ENCODE results near the gene TBX2.

GRCh38 chr17:61376931-61377838 lies 22.5 kb upstream of the TBX2 start:
- TF ChIP-seq CTCF (IDR thresholded peaks at IDR 0.05) (no peak), POLR2A (IDR thresholded peaks at IDR 0.05) (no peak), POLR2AphosphoS5 (IDR thresholded peaks at IDR 0.05; ENCODE audit: insufficient read depth in 1 of 2, low read depth in 1 of 2) (no peak)
